ENCODE results near the gene SDCBP2.

- TF ChIP-seq POLR2A (IDR thresholded peaks at IDR 0.05; ENCODE audit: low read length) (no peak), GATA1 (IDR thresholded peaks at IDR 0.05; ENCODE audit: low read depth, low read length) (no peak)
Observed at GRCh38 chr20:1319051-1319450, 9.9 kb downstream of the SDCBP2 start.
